HCT116 (cell line): ENCODE results near the gene PCSK6. TPM values are rescaled to one million over a fixed set of nuclear protein-coding genes. Genes with fewer than 3 reads are reported as not detected.

Experiments
- ATAC-seq: fragments of 200-7000 bp; cut with Tn5 transposase; 2 replicates; pipeline ENCODE4 v1.9.1; 2020; ENCODE audit warnings: mild to moderate bottlenecking, moderate library complexity
- BruUV-seq: library from RNA; stranded (reverse); fragments of 400-500 nt; replicated peaks from 2 replicates; lab custom pipeline; 2021; lab: Mats Ljungman, UMichigan
- CTCF ChIA-PET: fragments of 300-600 bp; sonication (Branson Sonifier 250); formaldehyde crosslinking; loops from one replicate; lab custom pipeline; 2021; ENCODE audit warnings: antibody characterized with exemption; lab: Charles Lee
- POLR2A ChIA-PET: fragments of 300-600, 350-600 bp; sonication (Branson Sonifier 250); formaldehyde crosslinking; loops from one replicate; lab custom pipeline; 2021; ENCODE audit warnings: antibody characterized with exemption; lab: Charles Lee
- RAD21 ChIA-PET, 2 experiments: fragments of 300-600 bp; sonication (Branson Sonifier 250); formaldehyde crosslinking; loops; one replicate each; lab custom pipeline; 2023; ENCODE audit warnings: low total read pairs in 2 of 2; ENCODE audit not compliant: uncharacterized antibody in 2 of 2, unreplicated experiment in 2 of 2, low non-redundant PET in 1 of 2; lab: Charles Lee
- DNase-seq: peaks from one replicate; pipeline ENCODE4 v3.0.0-alpha.2; 2010; ENCODE audit warnings: low read depth, low spot score
- H2AFZ ChIP-seq: fragments of 200-600 bp; shearing (Covaris generic), sonication (generic); 2 replicates; pipeline ENCODE4 v1.6.1; 2017; ENCODE audit warnings: low read depth, mixed run types, mixed read lengths, antibody characterized with exemption, low read length; ENCODE audit not compliant: poor library complexity, severe bottlenecking
- H3K27ac ChIP-seq: 2 replicates; pipeline ENCODE4 v1.5.1; 2012; ENCODE audit warnings: low read depth, low read length
- H3K27me3 ChIP-seq: fragments of 200-600 bp; sonication (generic); 2 replicates; pipeline ENCODE4 v1.6.1; 2016; ENCODE audit warnings: mixed run types, low read length, mixed read lengths; ENCODE audit not compliant: insufficient read depth
- H3K36me3 ChIP-seq, 2 experiments: fragments of 200-500 bp in 1 of 2; fragments of 200-600 bp in 1 of 2; sonication (Bioruptor generic) in 1 of 2; sonication (generic) in 1 of 2; 2 replicates each; pipeline versions ENCODE4 v1.5.1 to v1.6.1; 2014 to 2016; ENCODE audit warnings: low read length in 2 of 2, inconsistent platforms in 1 of 2, mixed read lengths in 1 of 2, mixed run types in 1 of 2; ENCODE audit not compliant: insufficient read depth in 2 of 2, control insufficient read depth in 1 of 2
- H3K4me1 ChIP-seq, 2 experiments: fragments of 200-600 bp in 1 of 2; sonication (generic) in 1 of 2; 2 replicates each; pipeline versions ENCODE4 v1.5.1 to v1.6.1; 2012 to 2017; ENCODE audit warnings: low read length in 2 of 2, inconsistent platforms in 1 of 2, mild to moderate bottlenecking in 1 of 2, mixed read lengths in 1 of 2, mixed run types in 1 of 2, moderate library complexity in 1 of 2; ENCODE audit not compliant: insufficient read depth in 2 of 2, control insufficient read depth in 1 of 2
- H3K4me2 ChIP-seq: fragments of 200-600 bp; sonication (generic); 2 replicates; pipeline ENCODE4 v1.6.1; 2017; ENCODE audit warnings: mixed run types, low read length, mixed read lengths
- H3K4me3 ChIP-seq, 2 experiments: fragments of 200-600 bp in 1 of 2; sonication (generic) in 1 of 2; replicated peaks in 1 of 2; 2 replicates each; pipeline ENCODE4 v1.5.1; 2011 to 2016; ENCODE audit warnings: low read length in 2 of 2, control low read depth in 1 of 2, low read depth in 1 of 2, mild to moderate bottlenecking in 1 of 2, mixed read lengths in 1 of 2, mixed run types in 1 of 2
- H3K79me2 ChIP-seq: fragments of 200-600 bp; sonication (generic); 2 replicates; pipeline ENCODE4 v1.6.1; 2017; ENCODE audit warnings: mild to moderate bottlenecking, mixed run types, low read length, moderate library complexity, mixed read lengths; ENCODE audit not compliant: insufficient read depth
- H3K9ac ChIP-seq: fragments of 200-600 bp; sonication (generic); 2 replicates; pipeline ENCODE4 v1.6.1; 2016; ENCODE audit warnings: low read length, mixed read lengths
- H3K9me2 ChIP-seq: fragments of 200-600 bp; sonication (generic), shearing (Covaris generic); 2 replicates; pipeline ENCODE4 v1.6.1; 2017; ENCODE audit warnings: mixed run types, mild to moderate bottlenecking, moderate library complexity; ENCODE audit not compliant: insufficient read depth
- H3K9me3 ChIP-seq, 2 experiments: fragments of 200-500 bp in 1 of 2; fragments of 200-600 bp in 1 of 2; sonication (Bioruptor generic) in 1 of 2; sonication (generic) in 1 of 2; 2 replicates each; pipeline ENCODE4 v1.6.1; 2014 to 2017; ENCODE audit warnings: low read length in 2 of 2, mixed read lengths in 2 of 2, inconsistent platforms in 1 of 2, low read depth in 1 of 2, mild to moderate bottlenecking in 1 of 2, mixed run types in 1 of 2, moderate library complexity in 1 of 2; ENCODE audit not compliant: control insufficient read depth in 1 of 2, insufficient read depth in 1 of 2
- H4K20me1 ChIP-seq: fragments of 200-600 bp; sonication (generic), shearing (Covaris generic); 2 replicates; pipeline ENCODE4 v1.6.1; 2017; ENCODE audit warnings: mixed run types, mild to moderate bottlenecking, moderate library complexity; ENCODE audit not compliant: insufficient read depth
- CBX3 ChIP-seq: IDR thresholded peaks from 2 replicates; pipeline ENCODE4 v1.6.1; 2012; ENCODE audit warnings: low read depth
- CEBPB ChIP-seq: IDR thresholded peaks from 2 replicates; pipeline ENCODE4 v1.6.1; 2012; ENCODE audit warnings: low read depth
- EGR1 ChIP-seq: IDR thresholded peaks from 2 replicates; pipeline ENCODE4 v1.6.1; 2012; ENCODE audit warnings: low read depth
- ELF1 ChIP-seq: IDR thresholded peaks from 2 replicates; pipeline ENCODE4 v1.6.1; 2012; ENCODE audit warnings: low read depth, borderline replicate concordance
- EZH2 ChIP-seq: fragments of 200-600 bp; sonication (generic); IDR thresholded peaks from 2 replicates; pipeline ENCODE4 v1.6.1; 2017; ENCODE audit warnings: antibody characterized with exemption, mixed run types
- EZH2phosphoT487 ChIP-seq: fragments of 200-600 bp; IDR thresholded peaks from 2 replicates; pipeline ENCODE4 v1.6.1; 2018; ENCODE audit warnings: antibody characterized with exemption, borderline replicate concordance
- FOSL1 ChIP-seq: IDR thresholded peaks from 2 replicates; pipeline ENCODE4 v1.6.1; 2012; ENCODE audit warnings: low read depth
- JUND ChIP-seq: IDR thresholded peaks from 2 replicates; pipeline ENCODE4 v1.6.1; 2012
- POLR2A ChIP-seq: IDR thresholded peaks from 2 replicates; pipeline ENCODE4 v1.7.0; 2011; ENCODE audit warnings: borderline replicate concordance; ENCODE audit not compliant: insufficient read depth, insufficient read length; ENCODE audit errors: extremely low read depth
- POLR2AphosphoS5 ChIP-seq: IDR thresholded peaks from 2 replicates; pipeline ENCODE4 v1.6.1; 2011; ENCODE audit warnings: mild to moderate bottlenecking, low read depth, low read length, moderate library complexity
- SIN3A ChIP-seq: IDR thresholded peaks from 2 replicates; pipeline ENCODE4 v1.6.1; 2012; ENCODE audit warnings: low read depth
- SP1 ChIP-seq: IDR thresholded peaks from 2 replicates; pipeline ENCODE4 v1.6.1; 2012; ENCODE audit warnings: low read depth
- SRF ChIP-seq: IDR thresholded peaks from 2 replicates; pipeline ENCODE4 v1.6.1; 2012; ENCODE audit warnings: low read depth
- YY1 ChIP-seq: IDR thresholded peaks from 2 replicates; pipeline ENCODE4 v1.6.1; 2011; ENCODE audit warnings: low read length, low read depth, moderate library complexity, mild to moderate bottlenecking; ENCODE audit not compliant: insufficient replicate concordance; ENCODE audit errors: extremely low read depth
- ZFX ChIP-seq: fragments of 450-650 bp; IDR thresholded peaks from 2 replicates; pipeline ENCODE4 v1.6.1; 2017
- ZNF274 ChIP-seq: fragments of 200-500 bp; sonication (Bioruptor generic); IDR thresholded peaks from 2 replicates; pipeline ENCODE4 v1.6.1; 2014; ENCODE audit warnings: mild to moderate bottlenecking, low read depth, low read length, inconsistent platforms
- intact Hi-C: fragments of 100-400 bp; cut with micrococcal nuclease; formaldehyde crosslinking; loops from 2 replicates; pipeline ENCODE4 v1.10.0; 2022
- total RNA-seq: library from RNA; stranded (reverse); gene quantifications from one replicate; pipeline ENCODE4 v1.2.1, GENCODE V29; 2021; ENCODE audit not compliant: unreplicated experiment
- TF ChIP-seq, protein P1 (sequence below): IDR thresholded peaks from 2 replicates; pipeline ENCODE4 v1.6.1; 2011; ENCODE audit warnings: mild to moderate bottlenecking, low read length, moderate library complexity; ENCODE audit not compliant: insufficient replicate concordance; ENCODE audit errors: extremely low read depth
- TF ChIP-seq, protein P2 (sequence below): IDR thresholded peaks from 2 replicates; pipeline ENCODE4 v1.6.1; 2012; ENCODE audit warnings: low read depth
- TF ChIP-seq, protein P3 (sequence below): IDR thresholded peaks from 2 replicates; pipeline ENCODE4 v1.6.1; 2012

The PCSK6 gene
- total RNA-seq, 1 experiment from 2014 or later: 13.5 TPM

DNA sequence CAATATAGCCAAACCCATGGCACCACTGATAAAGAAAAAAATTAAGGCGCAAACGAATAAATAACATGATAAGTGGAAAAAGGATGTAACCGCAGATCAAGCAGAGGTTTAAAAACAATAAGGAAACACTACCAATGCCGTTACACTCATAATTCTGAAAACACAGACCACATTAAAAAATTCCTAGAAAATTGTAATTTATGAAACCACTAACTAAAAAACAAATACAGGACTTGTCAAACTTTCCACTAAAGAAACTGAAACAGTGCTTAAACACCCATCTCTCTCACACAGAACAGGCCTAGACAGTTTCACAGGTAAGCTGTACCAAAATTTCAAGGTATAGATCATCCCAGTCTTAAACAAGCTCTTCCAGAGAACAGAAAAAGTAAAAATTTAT is 28.4 kb downstream of the PCSK6 start:
- ChIA-PET POLR2A (no interaction called here), RAD21 (no interaction called here), CTCF (no interaction called here)
- no peaks in the 10 kb centered on the region for H3K4me1 ChIP-seq
- no peaks in the 10 kb centered on the region for H3K36me3 ChIP-seq
- H3K27me3 ChIP-seq: no peaks in the 10 kb centered on the region
- no peak for DNase-seq
- no peak overlapping the region for H2AFZ ChIP-seq
- no peaks in the 10 kb centered on the region for H4K20me1 ChIP-seq
- intact Hi-C loops: no loop called here
- peaks cover 5% of the 10 kb centered on the region for H3K79me2 ChIP-seq
- H3K27ac ChIP-seq: no peak overlapping the region
- H3K4me2 ChIP-seq: no peak overlapping the region
- H3K9ac ChIP-seq: no peak overlapping the region
- TF ChIP-seq SP1: no peak
- TF ChIP-seq, protein P1, sequence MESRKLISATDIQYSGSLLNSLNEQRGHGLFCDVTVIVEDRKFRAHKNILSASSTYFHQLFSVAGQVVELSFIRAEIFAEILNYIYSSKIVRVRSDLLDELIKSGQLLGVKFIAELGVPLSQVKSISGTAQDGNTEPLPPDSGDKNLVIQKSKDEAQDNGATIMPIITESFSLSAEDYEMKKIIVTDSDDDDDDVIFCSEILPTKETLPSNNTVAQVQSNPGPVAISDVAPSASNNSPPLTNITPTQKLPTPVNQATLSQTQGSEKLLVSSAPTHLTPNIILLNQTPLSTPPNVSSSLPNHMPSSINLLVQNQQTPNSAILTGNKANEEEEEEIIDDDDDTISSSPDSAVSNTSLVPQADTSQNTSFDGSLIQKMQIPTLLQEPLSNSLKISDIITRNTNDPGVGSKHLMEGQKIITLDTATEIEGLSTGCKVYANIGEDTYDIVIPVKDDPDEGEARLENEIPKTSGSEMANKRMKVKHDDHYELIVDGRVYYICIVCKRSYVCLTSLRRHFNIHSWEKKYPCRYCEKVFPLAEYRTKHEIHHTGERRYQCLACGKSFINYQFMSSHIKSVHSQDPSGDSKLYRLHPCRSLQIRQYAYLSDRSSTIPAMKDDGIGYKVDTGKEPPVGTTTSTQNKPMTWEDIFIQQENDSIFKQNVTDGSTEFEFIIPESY: no peak
- no peak for TF ChIP-seq ELF1
- TF ChIP-seq EZH2phosphoT487: no peak
- TF ChIP-seq, protein P2, sequence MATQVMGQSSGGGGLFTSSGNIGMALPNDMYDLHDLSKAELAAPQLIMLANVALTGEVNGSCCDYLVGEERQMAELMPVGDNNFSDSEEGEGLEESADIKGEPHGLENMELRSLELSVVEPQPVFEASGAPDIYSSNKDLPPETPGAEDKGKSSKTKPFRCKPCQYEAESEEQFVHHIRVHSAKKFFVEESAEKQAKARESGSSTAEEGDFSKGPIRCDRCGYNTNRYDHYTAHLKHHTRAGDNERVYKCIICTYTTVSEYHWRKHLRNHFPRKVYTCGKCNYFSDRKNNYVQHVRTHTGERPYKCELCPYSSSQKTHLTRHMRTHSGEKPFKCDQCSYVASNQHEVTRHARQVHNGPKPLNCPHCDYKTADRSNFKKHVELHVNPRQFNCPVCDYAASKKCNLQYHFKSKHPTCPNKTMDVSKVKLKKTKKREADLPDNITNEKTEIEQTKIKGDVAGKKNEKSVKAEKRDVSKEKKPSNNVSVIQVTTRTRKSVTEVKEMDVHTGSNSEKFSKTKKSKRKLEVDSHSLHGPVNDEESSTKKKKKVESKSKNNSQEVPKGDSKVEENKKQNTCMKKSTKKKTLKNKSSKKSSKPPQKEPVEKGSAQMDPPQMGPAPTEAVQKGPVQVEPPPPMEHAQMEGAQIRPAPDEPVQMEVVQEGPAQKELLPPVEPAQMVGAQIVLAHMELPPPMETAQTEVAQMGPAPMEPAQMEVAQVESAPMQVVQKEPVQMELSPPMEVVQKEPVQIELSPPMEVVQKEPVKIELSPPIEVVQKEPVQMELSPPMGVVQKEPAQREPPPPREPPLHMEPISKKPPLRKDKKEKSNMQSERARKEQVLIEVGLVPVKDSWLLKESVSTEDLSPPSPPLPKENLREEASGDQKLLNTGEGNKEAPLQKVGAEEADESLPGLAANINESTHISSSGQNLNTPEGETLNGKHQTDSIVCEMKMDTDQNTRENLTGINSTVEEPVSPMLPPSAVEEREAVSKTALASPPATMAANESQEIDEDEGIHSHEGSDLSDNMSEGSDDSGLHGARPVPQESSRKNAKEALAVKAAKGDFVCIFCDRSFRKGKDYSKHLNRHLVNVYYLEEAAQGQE: no peak
- TF ChIP-seq CBX3: no peak
- no peak for TF ChIP-seq EZH2
- TF ChIP-seq EGR1: no peak
- no peak for TF ChIP-seq ZFX
- TF ChIP-seq CEBPB: no peak
- no peak for TF ChIP-seq POLR2AphosphoS5
- no peak for TF ChIP-seq YY1
- TF ChIP-seq FOSL1: no peak
- no peak for TF ChIP-seq SIN3A
- TF ChIP-seq POLR2A: no peak
- TF ChIP-seq ZNF274: no peak
- TF ChIP-seq JUND: no peak
- TF ChIP-seq SRF: no peak
- TF ChIP-seq, protein P3, sequence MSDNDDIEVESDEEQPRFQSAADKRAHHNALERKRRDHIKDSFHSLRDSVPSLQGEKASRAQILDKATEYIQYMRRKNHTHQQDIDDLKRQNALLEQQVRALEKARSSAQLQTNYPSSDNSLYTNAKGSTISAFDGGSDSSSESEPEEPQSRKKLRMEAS: no peak
- no TSS peak for BruUV-seq
- no peak overlapping the region for H3K4me3 ChIP-seq
- no peak for ATAC-seq
- no peaks in the 10 kb centered on the region for H3K9me3 ChIP-seq
- no peaks in the 10 kb centered on the region for H3K9me2 ChIP-seq
